RWPE1 (cell line): ENCODE data around the gene KCNK4.

Experiments used
- CTCF ChIA-PET: fragments of 350-600 bp; sonication (Branson Sonifier 250); formaldehyde crosslinking; extraction: SDS; loops from one replicate; lab custom pipeline; 2021; lab: Yijun Ruan, JAX
- POLR2A ChIA-PET: fragments of 400-600 bp; formaldehyde crosslinking; extraction: SDS; loops from one replicate; lab custom pipeline; 2020; ENCODE audit warnings: antibody characterized with exemption; ENCODE audit not compliant: low non-redundant PET; lab: Yijun Ruan, JAX
- DNase-seq: peaks from one replicate; pipeline ENCODE4 v3.0.0; 2012; ENCODE audit warnings: low spot score
- H3K27ac ChIP-seq: fragments of 450-650 bp; 2 replicates; pipeline ENCODE4 v1.5.1; 2017
- CTCF ChIP-seq: fragments of 450-650 bp; conservative IDR thresholded peaks from 2 replicates; pipeline ENCODE4 v1.5.1; 2017; ENCODE audit warnings: low read depth, mild to moderate bottlenecking

Gene KCNK4

DNA sequence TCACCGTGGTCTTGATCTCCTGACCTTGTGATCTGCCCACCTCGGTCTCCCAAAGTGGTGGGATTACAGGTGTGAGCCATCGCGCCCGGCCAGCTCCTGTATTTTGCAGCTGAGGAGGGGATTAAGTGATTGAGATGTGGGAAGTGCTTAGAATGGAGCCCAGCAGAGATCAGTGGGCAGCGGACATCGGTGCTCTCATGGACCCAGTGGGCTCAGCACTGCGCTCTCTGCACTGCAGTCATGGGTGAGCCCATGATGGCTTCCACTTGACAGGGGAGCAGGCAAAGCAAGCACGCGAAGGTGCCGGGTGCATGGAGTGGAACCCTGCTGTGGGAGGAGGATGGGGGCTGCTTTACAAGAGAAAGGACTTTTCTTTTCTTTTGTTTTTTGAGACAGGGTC, 39.8 kb downstream of the KCNK4 start:
- POLR2A ChIA-PET, result interaction anchor here (2.2 kb wide), 1 partner anchor 13 kb away, joined by 17 read pairs; the partner anchor contains the start of genes PRDX5 and TRMT112
- DNase-seq, result no peak
- CTCF ChIA-PET, result interaction anchor here (0.6 to 2.6 kb wide), 4 partner anchors 11 to 561 kb away, joined by 4 to 34 read pairs (median 16); partner anchors contain the start of genes PRDX5 and TRMT112
- no peak for TF ChIP-seq CTCF
- peak overlapping the region; percentile 98 for H3K27ac ChIP-seq

GRCh38 chr11:64331569-64332371, 40.7 kb downstream of the KCNK4 start:
- H3K27ac ChIP-seq, result peak overlapping the region; percentile 98
- TF ChIP-seq CTCF, result peak; percentile 75
- CTCF ChIA-PET, result interaction anchor here (0.6 to 2.6 kb wide), 8 partner anchors 9 to 562 kb away, joined by 3 to 34 read pairs (median 8); partner anchors contain the start of genes PRDX5 and TRMT112
- POLR2A ChIA-PET, result interaction anchor here (0.5 to 2.2 kb wide), 4 partner anchors 14 to 352 kb away, joined by 3 to 17 read pairs (median 4); partner anchors contain the start of genes PRDX5 and TRMT112
- peak; percentile 85 for DNase-seq

DNA sequence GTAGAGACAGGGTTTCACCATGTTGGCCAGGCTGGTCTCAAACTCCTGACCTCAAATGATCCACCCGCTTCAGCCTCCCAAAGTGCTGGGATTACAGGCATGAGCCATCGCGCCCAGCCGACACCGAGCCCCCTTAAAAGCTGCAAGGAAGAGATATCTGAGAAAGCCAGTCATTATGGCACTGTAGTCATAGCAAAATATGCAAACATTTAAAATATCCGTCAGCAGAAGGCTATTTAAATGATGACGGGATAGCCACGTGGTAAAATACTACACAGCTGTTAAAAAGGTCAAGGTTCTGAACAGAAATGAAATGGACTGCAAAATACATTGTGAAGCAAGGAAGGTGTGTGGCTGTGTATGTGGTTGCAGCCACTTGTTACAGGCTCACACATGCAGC, 42.5 kb downstream of the KCNK4 start:
- no peak for DNase-seq
- CTCF ChIA-PET, result interaction anchor here (0.7 to 2.6 kb wide), 3 partner anchors 8 to 22 kb away, joined by 3 to 22 read pairs (median 11); partner anchors contain the start of genes PRDX5 and TRMT112
- peak overlapping the region; percentile 98 for H3K27ac ChIP-seq
- TF ChIP-seq CTCF, result no peak
- POLR2A ChIA-PET, result no interaction called here

- ChIA-PET CTCF (interaction anchor here (0.6 to 1.5 kb wide), 3 partner anchors 17 to 111 kb away, joined by 4 to 11 read pairs (median 5); partner anchors contain the start of gene PRDX5), POLR2A (interaction anchor here (0.5 to 0.7 kb wide), 3 partner anchors 10 to 61 kb away, joined by 3 to 6 read pairs (median 3); partner anchors contain the start of gene PRDX5)
- H3K27ac ChIP-seq, result peak overlapping the region; percentile 98
- no peak for TF ChIP-seq CTCF
- peak; percentile 98 for DNase-seq
These were observed 43.9 kb downstream of the KCNK4 start for GRCh38 chr11:64334764-64335735.

- ChIA-PET CTCF (interaction anchor here (1.2 kb wide), 1 partner anchor 17 kb away, joined by 5 read pairs; no protein-coding TSS in a partner anchor), POLR2A (no interaction called here)
- TF ChIP-seq CTCF, result no peak
- peak overlapping the region; percentile 98 for H3K27ac ChIP-seq
- no peak for DNase-seq
These were observed 46.6 kb downstream of the KCNK4 start for GRCh38 chr11:64337538-64338249.
